Stimulated activated CD4-positive, alpha-beta T cell treated with anti-CD3 and anti-CD28 coated beads, Interleukin-1b, Interleukin-23, amount 100 ng/mL, for 48 hours (primary cell): Measurements from ENCODE around the gene CLDN22.
"Not testable (repeated sequence)": the region's sequence is repeated elsewhere in the genome, so short reads cannot be mapped to it uniquely, and the experiment has no call there.

Experiments
- DNase-seq: peaks from one replicate; pipeline ENCODE4 v3.0.0-alpha.2; 2020

The CLDN22 gene

GRCh38 chr4:183345261-183345660, 25.2 kb upstream of the CLDN22 start:
- no peak for DNase-seq

- no peak for DNase-seq
These were observed 24.6 kb upstream of the CLDN22 start for GRCh38 chr4:183344523-183345255.

GRCh38 chr4:183343730-183344129, 23.7 kb upstream of the CLDN22 start:
- no peak for DNase-seq

- DNase-seq = no peak
These were observed 22.8 kb upstream of the CLDN22 start for GRCh38 chr4:183342541-183343533.

GRCh38 chr4:183337833-183338232, 17.8 kb upstream of the CLDN22 start:
- no peak for DNase-seq

GRCh38 chr4:183337349-183337748, 17.3 kb upstream of the CLDN22 start:
- DNase-seq = no peak

GRCh38 chr4:183335369-183335940, 15.4 kb upstream of the CLDN22 start:
- no peak for DNase-seq

- no peak for DNase-seq
These were observed 13.9 kb upstream of the CLDN22 start for GRCh38 chr4:183333983-183334382.

GRCh38 chr4:183333202-183333601, 13.1 kb upstream of the CLDN22 start:
- no peak for DNase-seq

- no peak for DNase-seq
These were observed 12.4 kb upstream of the CLDN22 start for GRCh38 chr4:183332447-183332846.

GRCh38 chr4:183330841-183331240, 10.8 kb upstream of the CLDN22 start:
- DNase-seq = no peak

- DNase-seq = no peak
These were observed 10.1 kb upstream of the CLDN22 start for GRCh38 chr4:183329954-183330742.

GRCh38 chr4:183329244-183329643, 9.2 kb upstream of the CLDN22 start:
- no peak for DNase-seq

- no peak for DNase-seq
These were observed 8.8 kb upstream of the CLDN22 start for GRCh38 chr4:183328832-183329231.

- no peak for DNase-seq
These were observed 7.8 kb upstream of the CLDN22 start for GRCh38 chr4:183327827-183328226.

- DNase-seq = no peak
These were observed 6.8 kb upstream of the CLDN22 start for GRCh38 chr4:183326853-183327252.

GRCh38 chr4:183326387-183326786, 6.3 kb upstream of the CLDN22 start:
- not testable (repeated sequence) for DNase-seq

- no peak for DNase-seq
These were observed 4.5 kb upstream of the CLDN22 start for GRCh38 chr4:183324619-183325018.

GRCh38 chr4:183324056-183324455, 4.0 kb upstream of the CLDN22 start:
- DNase-seq = not testable (repeated sequence)

- DNase-seq = no peak
These were observed 3.2 kb upstream of the CLDN22 start for GRCh38 chr4:183323295-183323694.

- DNase-seq = no peak
These were observed 2.2 kb upstream of the CLDN22 start, which contains the start of gene CLDN24 for GRCh38 chr4:183322326-183322725. CLDN24 (minus strand) TSS chr4:183322426; CDS start chr4:183322426, 0 bp downstream.

- no peak for DNase-seq
These were observed 1.4 kb upstream of the CLDN22 start for GRCh38 chr4:183321516-183321915.

- DNase-seq = no peak
These were observed 1.0 kb upstream of the CLDN22 start for GRCh38 chr4:183321079-183321478.
